Stimulated activated CD4-positive, alpha-beta T cell treated with anti-CD3 and anti-CD28 coated beads, Interleukin-12 subunit alpha, Interleukin-12 subunit beta, amount 100 ng/mL, for 4 hours (primary cell): ENCODE results near the gene PTBP1.
"Not testable (repeated sequence)": the region's sequence is repeated elsewhere in the genome, so short reads cannot be mapped to it uniquely, and the experiment has no call there.

Source experiments
- DNase-seq: peaks from one replicate; pipeline ENCODE4 v3.0.0-alpha.2; 2020

Gene PTBP1

GRCh38 chr19:812049-812746 is 14.9 kb downstream of the PTBP1 start:
- DNase-seq, result no peak

- no peak for DNase-seq
These were observed 15.5 kb downstream of the PTBP1 start for GRCh38 chr19:812747-813218.

- no peak for DNase-seq
These were observed 16.2 kb downstream of the PTBP1 start for GRCh38 chr19:813219-814151.

GRCh38 chr19:814152-815078 is 17.2 kb downstream of the PTBP1 start:
- DNase-seq, result no peak

- DNase-seq, result no peak
These were observed 18.0 kb downstream of the PTBP1 start for GRCh38 chr19:815079-815774.

- no peak for DNase-seq
These were observed 18.7 kb downstream of the PTBP1 start for GRCh38 chr19:815775-816499.

- DNase-seq, result no peak
These were observed 19.2 kb downstream of the PTBP1 start for GRCh38 chr19:816500-816857.

- DNase-seq, result not testable (repeated sequence)
These were observed 23.0 kb downstream of the PTBP1 start for GRCh38 chr19:820212-820611.

GRCh38 chr19:821231-821824 is 24.1 kb downstream of the PTBP1 start:
- no peak for DNase-seq

GRCh38 chr19:821825-822503 is 24.7 kb downstream of the PTBP1 start, which contains the start of gene PLPPR3:
TSS of gene PLPPR3 (minus strand) at chr19:821955. CDS start at chr19:821559, 396 bp downstream.
- DNase-seq, result no peak

- DNase-seq, result no peak
These were observed 26.4 kb downstream of the PTBP1 start for GRCh38 chr19:823565-824121.

- no peak for DNase-seq
These were observed 27.6 kb downstream of the PTBP1 start for GRCh38 chr19:824885-825284.

- DNase-seq, result no peak
These were observed 28.8 kb downstream of the PTBP1 start for GRCh38 chr19:825897-826644.

- no peak for DNase-seq
These were observed 30.1 kb downstream of the PTBP1 start for GRCh38 chr19:827314-827709.

GRCh38 chr19:827710-828321 is 30.6 kb downstream of the PTBP1 start, which contains the start of gene AZU1:
TSS of gene AZU1 (plus strand) at chr19:827837. CDS start at chr19:827847, 10 bp downstream.
- no peak for DNase-seq

GRCh38 chr19:829129-829758 is 32.0 kb downstream of the PTBP1 start:
- no peak for DNase-seq

- DNase-seq, result no peak
These were observed 34.4 kb downstream of the PTBP1 start for GRCh38 chr19:831407-832369.
